Adrenal gland (tissue), 5 donors: ENCODE data around the gene RTRAF.

ENCODE experiments used
- CTCF ChIP-seq, 6 experiments: fragments of 450-650 bp in 4 of 6; fragments of 200-600 bp in 2 of 6; sonication (generic) in 1 of 6; IDR thresholded peaks; 1 replicate in 5 of 6; 2 replicates in 1 of 6; pipeline versions ENCODE4 v1.5.1 to v1.8.0; 2016 to 2021; ENCODE audit warnings: antibody characterized with exemption in 6 of 6, mild to moderate bottlenecking in 2 of 6, moderate library complexity in 1 of 6
- POLR2A ChIP-seq, 2 donors: fragments of 450-650 bp; IDR thresholded peaks; one replicate each; pipeline ENCODE4 v1.6.1; 2017; ENCODE audit warnings: antibody characterized with exemption in 2 of 2, mild to moderate bottlenecking in 2 of 2, moderate library complexity in 1 of 2
- donor health status: DM: no; HTN: no; CAD: no.

GRCh38 chr14:52006361-52006760 is 17.0 kb downstream of the RTRAF start:
- no peak for TF ChIP-seq CTCF (IDR thresholded peaks at IDR 0.05)
- TF ChIP-seq POLR2A (IDR thresholded peaks at IDR 0.05), result no peak
